Endodermal cell (in vitro differentiated cells): ENCODE data around the gene ASS1. TPM values are rescaled to one million over a fixed set of nuclear protein-coding genes. Genes with fewer than 3 reads are reported as not detected.

Source experiments
- DNase-seq: peaks from one replicate; pipeline ENCODE4 v3.0.0-alpha.2; 2017
- H3K27ac ChIP-seq: 2 replicates; pipeline ENCODE4 v1.5.1; 2013; ENCODE audit warnings: mild to moderate bottlenecking, low read depth, low read length, moderate library complexity
- H3K27me3 ChIP-seq: 2 replicates; pipeline ENCODE4 v1.6.1; 2013; ENCODE audit warnings: mild to moderate bottlenecking, low read length, moderate library complexity; ENCODE audit not compliant: insufficient read depth, control insufficient read depth, poor library complexity, severe bottlenecking
- H3K36me3 ChIP-seq: 2 replicates; pipeline ENCODE4 v1.7.0; 2013; ENCODE audit warnings: mild to moderate bottlenecking, low read length, moderate library complexity; ENCODE audit not compliant: control insufficient read depth, insufficient read depth
- H3K4me1 ChIP-seq: one replicate; pipeline ENCODE4 v1.7.0; 2013; ENCODE audit warnings: low read length; ENCODE audit not compliant: control insufficient read depth, insufficient read depth
- H3K4me3 ChIP-seq: 2 replicates; pipeline ENCODE4 v1.5.1; 2013; ENCODE audit warnings: mild to moderate bottlenecking, low read length, moderate library complexity
- H3K9ac ChIP-seq: 2 replicates; pipeline ENCODE4 v1.6.1; 2013; ENCODE audit warnings: mild to moderate bottlenecking, low read length, moderate library complexity; ENCODE audit not compliant: poor library complexity, severe bottlenecking; ENCODE audit errors: extremely low read depth
- H3K9me3 ChIP-seq: 2 replicates; pipeline ENCODE4 v1.6.1; 2013; ENCODE audit warnings: mild to moderate bottlenecking, low read length, moderate library complexity; ENCODE audit not compliant: control insufficient read depth
- H3K27ac Mint-ChIP-seq: 2 replicates; pipeline ENCODE4 v1.8.0; 2020; ENCODE audit warnings: mixed read lengths
- H3K27me3 Mint-ChIP-seq: 2 replicates; pipeline ENCODE4 v1.8.0; 2021; ENCODE audit warnings: mild to moderate bottlenecking, mixed read lengths; ENCODE audit not compliant: insufficient read depth
- H3K36me3 Mint-ChIP-seq: 2 replicates; pipeline ENCODE4 v1.8.0; 2020; ENCODE audit warnings: low read depth, mixed read lengths
- H3K4me1 Mint-ChIP-seq: 2 replicates; pipeline ENCODE4 v1.8.0; 2020; ENCODE audit warnings: mixed read lengths
- H3K4me3 Mint-ChIP-seq: 2 replicates; pipeline ENCODE4 v1.8.0; 2020; ENCODE audit warnings: mild to moderate bottlenecking, moderate library complexity, mixed read lengths
- H3K9me3 Mint-ChIP-seq: 2 replicates; pipeline ENCODE4 v1.8.0; 2020; ENCODE audit warnings: mild to moderate bottlenecking, mixed read lengths
- CTCF ChIP-seq: fragments of 200-600 bp; sonication (generic); conservative IDR thresholded peaks from 2 replicates; pipeline ENCODE4 v1.5.0; 2021; ENCODE audit warnings: antibody characterized with exemption, mild to moderate bottlenecking
- WGBS, 2 experiments: methylation state at CpG; one replicate each; pipeline versions ENCODE4 v1.1.5 to v1.1.7; 2013; ENCODE audit warnings: missing lambda C conversion rate in 2 of 2, mixed read lengths in 1 of 2; ENCODE audit not compliant: insufficient coverage in 1 of 2, insufficient read length in 1 of 2; 5-methylcytosine and 5-hydroxymethylcytosine counted together
- total RNA-seq, 2 donors: library from RNA; stranded (reverse); fragmentation: NEBNext Ultra II Directional in 1 of 2; extraction: Animal tissue kit (Norgen Biotek cat#: 25700) in 1 of 2; gene quantifications; 2 replicates in 1 of 2; 3 replicates in 1 of 2; pipeline ENCODE4 v1.2.1, GENCODE V29; 2021

Gene ASS1
- total RNA-seq, 2 donors from 2014 or later, result 30.9 to 57.2 TPM

- H3K27ac ChIP-seq, result no peak overlapping the region
- no peak for TF ChIP-seq CTCF
- no peak for DNase-seq
- no peak overlapping the region for H3K9ac ChIP-seq
- H3K27ac Mint-ChIP-seq, result no peak overlapping the region
- WGBS, 2 experiments, result 93 to 96% methylated on average over 5 to 7 of the region's 7 CpGs
- no peak overlapping the region for H3K4me3 ChIP-seq
- peaks cover 5% of the 10 kb centered on the region for H3K4me1 Mint-ChIP-seq
- peaks cover 9% of the 10 kb centered on the region for H3K36me3 ChIP-seq
- no peaks in the 10 kb centered on the region for H3K4me1 ChIP-seq
- peaks cover 14% of the 10 kb centered on the region for H3K36me3 Mint-ChIP-seq
- peaks cover 4% of the 10 kb centered on the region for H3K27me3 Mint-ChIP-seq
- H3K4me3 Mint-ChIP-seq, result no peak overlapping the region
- peaks cover 13% of the 10 kb centered on the region for H3K9me3 Mint-ChIP-seq
- no peaks in the 10 kb centered on the region for H3K9me3 ChIP-seq
- H3K27me3 ChIP-seq, result no peaks in the 10 kb centered on the region
Observed at GRCh38 chr9:130493021-130493420, 48.3 kb downstream of the ASS1 start.

DNA sequence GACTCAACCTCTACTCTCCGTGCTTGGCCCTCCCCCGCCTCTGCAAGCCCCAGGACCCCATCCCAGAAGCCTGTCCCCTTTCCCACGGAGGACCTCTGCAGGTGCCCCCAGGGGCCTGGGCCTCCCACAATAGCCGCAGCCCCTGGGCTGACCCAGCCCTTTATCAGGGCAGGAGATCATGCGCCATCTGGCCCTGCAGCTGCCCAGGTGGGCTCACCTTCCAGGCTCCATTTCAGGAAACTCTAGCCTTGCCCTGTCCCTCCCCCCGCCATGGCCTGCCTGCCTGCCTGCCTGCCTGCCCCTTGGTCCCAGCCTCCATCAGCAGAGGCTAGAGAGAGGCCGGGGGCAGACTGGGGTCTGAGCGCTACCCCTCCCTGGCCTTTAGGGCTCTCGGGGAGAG is 48.7 kb downstream of the ASS1 start:
- Histone ChIP-seq H3K27ac (no peak overlapping the region), H3K36me3 (peaks cover 9% of the 10 kb centered on the region), H3K27me3 (no peaks in the 10 kb centered on the region), H3K9ac (no peak overlapping the region), H3K4me1 (no peaks in the 10 kb centered on the region), H3K4me3 (no peak overlapping the region), H3K9me3 (no peaks in the 10 kb centered on the region)
- H3K9me3 Mint-ChIP-seq, result peaks cover 13% of the 10 kb centered on the region
- peaks cover 2% of the 10 kb centered on the region for H3K27me3 Mint-ChIP-seq
- peaks cover 5% of the 10 kb centered on the region for H3K4me1 Mint-ChIP-seq
- peaks cover 14% of the 10 kb centered on the region for H3K36me3 Mint-ChIP-seq
- H3K4me3 Mint-ChIP-seq, result no peak overlapping the region
- no peak for DNase-seq
- no peak for TF ChIP-seq CTCF
- H3K27ac Mint-ChIP-seq, result no peak overlapping the region
- WGBS, 2 experiments, result 89 to 100% methylated on average over 2 to 9 of the region's 9 CpGs

- H3K4me3 ChIP-seq, result no peak overlapping the region
- Mint-ChIP-seq H3K27ac (no peak overlapping the region), H3K9me3 (peaks cover 13% of the 10 kb centered on the region), H3K27me3 (peaks cover 2% of the 10 kb centered on the region), H3K4me1 (peaks cover 6% of the 10 kb centered on the region), H3K36me3 (peaks cover 14% of the 10 kb centered on the region), H3K4me3 (no peak overlapping the region)
- H3K4me1 ChIP-seq, result no peaks in the 10 kb centered on the region
- H3K9me3 ChIP-seq, result no peaks in the 10 kb centered on the region
- no peaks in the 10 kb centered on the region for H3K27me3 ChIP-seq
- DNase-seq, result no peak
- whole genome bisulfite sequencing, 2 experiments, result 88 to 97% methylated on average over 1 to 2 of the region's 3 CpGs
- TF ChIP-seq CTCF, result no peak
- H3K27ac ChIP-seq, result no peak overlapping the region
- no peak overlapping the region for H3K9ac ChIP-seq
- H3K36me3 ChIP-seq, result peaks cover 9% of the 10 kb centered on the region
Observed at GRCh38 chr9:130495067-130495466, 50.3 kb downstream of the ASS1 start.
